ENCODE data around the gene SMAD9.
A peak's percentile ranks its signal among the peaks of the same experiment; 100 is the strongest.

Gene SMAD9

DNA sequence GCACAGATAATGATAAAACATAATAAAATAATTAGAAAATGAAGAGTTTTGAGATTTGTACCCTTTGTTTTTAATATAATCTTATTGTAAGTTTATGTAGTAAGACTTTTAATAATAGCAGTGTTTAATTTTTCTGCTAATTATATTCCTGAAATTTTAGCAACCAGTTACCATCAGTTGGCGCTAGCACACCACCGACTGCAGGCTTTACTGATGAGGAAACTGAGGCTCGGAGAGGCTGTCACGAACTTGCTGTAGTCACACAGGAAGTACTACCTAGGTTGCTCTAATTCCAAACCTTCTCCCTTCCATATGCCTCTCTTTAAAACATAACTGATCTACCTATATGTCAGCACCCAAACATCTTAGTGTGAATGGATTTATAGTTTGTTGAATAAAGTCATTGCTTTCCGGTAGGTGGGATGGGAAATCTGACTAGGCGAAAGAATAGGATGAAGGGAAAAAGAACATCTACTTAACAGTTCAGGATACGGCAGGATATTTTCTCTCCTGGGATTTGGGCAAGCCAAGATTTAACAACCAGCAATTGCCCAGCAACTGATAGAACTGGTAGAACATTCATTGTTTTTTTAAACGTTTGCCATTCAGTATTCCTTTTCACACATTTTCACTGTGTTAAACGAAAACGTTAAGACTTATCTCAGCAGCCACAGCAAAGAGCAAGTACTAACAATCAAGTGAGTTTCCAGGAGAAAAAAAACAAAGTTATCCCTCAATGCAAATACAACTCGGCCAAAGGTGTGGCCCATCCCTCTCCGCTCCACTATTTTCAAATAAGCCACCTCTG is 101.8 kb downstream of the SMAD9 start:
- DNase-seq (ENCODE audit: low spot score), result peak; percentile 17

DNA sequence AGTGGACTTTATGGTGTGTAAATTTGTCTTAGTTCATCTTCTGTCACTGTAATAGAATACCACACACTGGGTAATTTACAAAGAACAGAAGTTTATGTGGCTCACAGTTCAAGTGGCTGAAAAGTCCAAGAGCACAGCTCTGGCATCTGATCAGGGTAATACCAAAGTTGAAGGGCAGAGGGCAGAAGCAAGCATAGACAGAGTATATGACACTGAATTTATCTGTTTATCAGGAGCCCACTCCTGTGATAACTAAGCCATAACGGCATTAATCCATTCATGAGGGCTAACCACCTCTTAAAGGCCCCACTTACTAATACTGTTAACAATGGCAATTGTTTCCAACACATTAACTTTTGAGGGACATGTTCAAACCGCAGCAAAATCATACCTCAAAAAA is 105.0 kb downstream of the SMAD9 start:
- no peak for DNase-seq (ENCODE audit: low spot score)

DNA sequence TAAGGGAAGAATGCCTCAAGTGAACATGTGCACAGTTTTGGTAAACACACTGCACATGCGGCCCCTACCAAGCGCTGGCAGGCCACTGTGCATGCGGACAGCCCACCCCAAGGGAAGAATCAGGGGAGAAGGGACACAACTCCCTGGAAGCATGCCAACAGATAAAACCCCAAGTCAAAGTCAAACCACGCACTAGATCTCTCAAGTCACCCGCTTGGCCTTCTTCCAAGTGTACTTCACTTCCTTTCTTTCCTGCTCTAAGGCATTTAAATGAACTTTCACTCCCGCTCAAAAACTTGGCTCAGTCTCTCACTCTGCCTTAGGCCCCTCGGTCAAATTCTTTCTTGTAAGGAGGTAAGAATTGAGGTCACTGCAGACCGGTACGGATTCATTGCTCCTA is 105.6 kb downstream of the SMAD9 start:
- peak; percentile 28 for DNase-seq (ENCODE audit: low spot score)

GRCh38 chr13:36813225-36813624 is 106.8 kb downstream of the SMAD9 start:
- no peak for DNase-seq (ENCODE audit: low spot score)

GRCh38 chr13:36807616-36808015 is 112.4 kb downstream of the SMAD9 start:
- DNase-seq (ENCODE audit: low spot score), result no peak

GRCh38 chr13:36806102-36806501 is 113.9 kb downstream of the SMAD9 start:
- peak; percentile 21 for DNase-seq (ENCODE audit: low spot score)

- no peak for DNase-seq (ENCODE audit: low spot score)
Observed at GRCh38 chr13:36804588-36804987, 115.5 kb downstream of the SMAD9 start.

- DNase-seq (ENCODE audit: low spot score), result no peak
Observed at GRCh38 chr13:36801035-36801434, 119.0 kb downstream of the SMAD9 start.

- no peak for DNase-seq (ENCODE audit: low spot score)
Observed at GRCh38 chr13:36796052-36796451, 124.0 kb downstream of the SMAD9 start.

- no peak for DNase-seq (ENCODE audit: low spot score)
Observed at GRCh38 chr13:36795463-36795862, 124.6 kb downstream of the SMAD9 start.

All from Ammon's horn (tissue), 1 donor.